Effector memory CD4-positive, alpha-beta T cell (primary cell): ENCODE measurements around the gene HIVEP1.

Experiments
- DNase-seq, 3 donors: peaks; one replicate each; pipeline ENCODE4 v3.0.0-alpha.2; 2020
- H3K27ac ChIP-seq: 2 replicates; pipeline ENCODE4 v1.7.0; 2013; ENCODE audit warnings: mild to moderate bottlenecking, low read length, moderate library complexity; ENCODE audit not compliant: insufficient read depth, poor library complexity, severe bottlenecking
- H3K27me3 ChIP-seq: replicated peaks from 2 replicates; pipeline ENCODE4 v1.7.0; 2013; ENCODE audit warnings: mild to moderate bottlenecking, low read length; ENCODE audit not compliant: insufficient read depth, control insufficient read depth, poor library complexity, severe bottlenecking
- H3K36me3 ChIP-seq: 2 replicates; pipeline ENCODE4 v1.7.0; 2013; ENCODE audit warnings: mild to moderate bottlenecking, low read length, moderate library complexity; ENCODE audit not compliant: control insufficient read depth, insufficient read depth
- H3K4me1 ChIP-seq: 2 replicates; pipeline ENCODE4 v1.7.0; 2013; ENCODE audit warnings: low read length, mild to moderate bottlenecking; ENCODE audit not compliant: control insufficient read depth, insufficient read depth, poor library complexity, severe bottlenecking
- H3K4me3 ChIP-seq: 2 replicates; pipeline ENCODE4 v1.7.0; 2013; ENCODE audit warnings: low read length, low read depth, mild to moderate bottlenecking; ENCODE audit not compliant: insufficient read depth, poor library complexity, severe bottlenecking
- H3K9me3 ChIP-seq: 2 replicates; pipeline ENCODE4 v1.7.0; 2013; ENCODE audit warnings: mild to moderate bottlenecking, low read length, moderate library complexity; ENCODE audit not compliant: control insufficient read depth

HIVEP1 gene

DNA sequence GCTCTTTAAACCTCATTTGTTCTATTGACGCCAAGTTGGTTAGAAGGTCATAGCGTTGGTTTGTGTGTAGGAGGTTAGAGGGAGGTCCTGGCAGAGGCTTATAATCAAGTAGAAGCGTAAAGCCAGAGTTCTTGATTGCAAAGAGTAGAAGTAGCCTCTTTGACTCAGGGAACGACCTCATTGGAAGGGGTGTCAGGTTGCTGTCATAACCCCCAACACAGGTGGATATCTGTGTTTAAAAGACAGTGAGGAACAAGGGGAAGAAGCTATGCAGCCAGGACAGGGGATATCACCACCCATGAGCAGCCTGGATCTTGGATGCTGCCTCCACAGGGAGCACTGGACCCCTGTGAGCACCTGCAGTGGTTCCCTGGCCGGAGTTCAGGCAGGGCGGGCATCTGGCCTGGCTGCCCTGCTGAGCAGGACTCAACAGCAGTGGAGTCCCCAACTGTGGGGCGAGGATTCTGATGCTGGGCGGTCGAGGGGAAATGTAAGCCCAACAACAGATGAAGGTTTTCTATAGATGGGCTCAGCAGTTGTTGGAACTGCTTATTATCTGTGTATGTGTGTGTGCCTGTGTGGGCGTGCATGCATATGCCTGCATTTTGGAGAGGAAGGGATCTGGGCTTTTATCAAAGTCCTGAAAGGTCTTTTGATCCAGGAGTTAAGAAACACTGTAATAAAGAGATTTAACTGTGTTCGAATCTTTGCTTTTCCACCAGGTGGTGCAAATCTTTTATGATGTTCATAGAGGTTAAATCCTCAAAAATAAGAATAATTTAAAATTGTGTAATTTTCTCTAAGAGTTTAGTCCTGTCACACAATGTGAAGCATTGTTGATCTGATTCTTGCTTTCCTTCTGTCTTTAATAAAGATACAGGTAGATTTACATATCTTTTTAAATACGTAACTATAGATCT lies 27.7 kb downstream of the HIVEP1 start:
- no peak for DNase-seq
- Histone ChIP-seq H3K27ac (no peak overlapping the region), H3K4me3 (no peak overlapping the region), H3K4me1 (peaks cover 12% of the 10 kb centered on the region), H3K36me3 (no peaks in the 10 kb centered on the region), H3K27me3 (no peaks in the 10 kb centered on the region), H3K9me3 (no peaks in the 10 kb centered on the region)

DNA sequence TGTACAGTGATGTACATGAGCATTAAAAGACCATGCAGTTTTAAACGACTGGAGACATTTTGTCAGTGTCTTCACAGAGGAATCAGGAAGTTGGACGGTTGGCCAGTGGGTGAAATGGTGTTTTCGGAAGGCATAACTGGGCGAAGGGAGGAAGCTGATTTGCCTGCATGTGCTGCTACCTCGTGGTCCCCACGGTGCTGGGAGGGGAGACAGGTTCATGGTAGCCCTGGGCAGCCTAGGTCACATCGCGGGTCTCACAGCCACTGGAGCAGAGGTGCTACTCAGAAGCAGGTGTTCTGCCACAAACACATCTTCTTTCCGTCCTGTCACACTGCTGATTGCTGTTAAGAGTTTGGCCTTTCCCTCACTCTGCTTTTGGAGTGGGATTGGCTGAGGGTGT lies 35.2 kb downstream of the HIVEP1 start:
- H3K9me3 ChIP-seq, result no peaks in the 10 kb centered on the region

DNA sequence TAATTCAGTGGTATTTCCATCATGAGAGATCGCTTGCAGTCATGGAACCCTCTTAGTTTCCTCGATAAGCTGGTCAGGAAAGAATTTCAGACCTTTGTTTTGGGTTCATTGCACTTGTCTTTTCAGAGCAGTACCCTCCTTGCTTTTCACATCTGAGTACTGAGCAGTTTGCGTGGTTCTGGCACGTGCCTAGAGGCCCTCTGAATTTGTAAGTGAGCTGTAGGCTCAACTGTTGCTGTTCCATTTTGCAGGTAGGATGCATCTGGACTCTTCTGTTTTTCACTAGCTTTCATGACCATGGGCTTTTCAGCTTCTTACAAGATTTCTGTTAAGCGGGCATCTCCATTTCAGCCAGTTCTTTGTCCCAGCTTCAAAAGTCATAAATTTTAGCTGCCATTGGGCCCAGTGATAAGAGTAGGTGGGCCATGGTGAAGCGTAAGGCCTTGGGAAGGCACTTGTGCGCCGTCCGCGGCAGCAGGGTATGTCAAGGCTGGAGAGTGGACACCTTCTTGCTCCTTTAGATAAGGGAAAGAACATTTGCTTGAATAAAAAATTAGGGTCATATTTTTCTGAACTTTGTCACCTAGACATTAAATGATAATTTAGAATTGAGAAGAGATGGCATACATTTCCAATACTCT lies 35.8 kb downstream of the HIVEP1 start:
- Histone ChIP-seq H3K36me3 (no peaks in the 10 kb centered on the region), H3K4me1 (peaks cover 9% of the 10 kb centered on the region), H3K9me3 (no peaks in the 10 kb centered on the region), H3K4me3 (no peak overlapping the region), H3K27me3 (no peaks in the 10 kb centered on the region), H3K27ac (no peak overlapping the region)
- no peak for DNase-seq

More for the DNA sequence above, 35.2 kb downstream of the HIVEP1 start:
- Histone ChIP-seq H3K4me1 (peaks cover 3% of the 10 kb centered on the region), H3K27ac (no peak overlapping the region), H3K4me3 (no peak overlapping the region), H3K36me3 (no peaks in the 10 kb centered on the region), H3K27me3 (no peaks in the 10 kb centered on the region)
- DNase-seq, result no peak

DNA sequence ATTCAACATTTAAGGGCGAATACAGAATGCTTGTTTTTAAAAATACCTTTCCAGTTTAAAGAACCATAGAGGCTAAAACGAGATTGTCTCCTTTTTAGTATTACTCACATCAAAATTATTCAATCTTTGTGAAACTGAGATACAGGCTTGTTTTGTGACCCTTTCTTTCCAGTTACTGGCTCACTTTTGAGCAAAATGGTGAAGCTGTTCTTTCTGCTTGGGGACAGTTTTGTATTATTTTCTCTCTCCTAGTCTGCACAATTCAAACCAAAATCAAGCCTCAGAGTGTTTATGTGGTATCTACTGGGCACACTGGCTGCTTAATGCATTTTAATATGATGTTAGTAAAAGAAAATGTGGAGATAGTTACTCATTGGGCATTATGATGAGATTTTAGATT lies 36.5 kb downstream of the HIVEP1 start:
- Histone ChIP-seq H3K27ac (no peak overlapping the region), H3K9me3 (no peaks in the 10 kb centered on the region), H3K4me3 (no peak overlapping the region), H3K36me3 (no peaks in the 10 kb centered on the region), H3K4me1 (peaks cover 10% of the 10 kb centered on the region), H3K27me3 (no peaks in the 10 kb centered on the region)
- DNase-seq, result no peak

DNA sequence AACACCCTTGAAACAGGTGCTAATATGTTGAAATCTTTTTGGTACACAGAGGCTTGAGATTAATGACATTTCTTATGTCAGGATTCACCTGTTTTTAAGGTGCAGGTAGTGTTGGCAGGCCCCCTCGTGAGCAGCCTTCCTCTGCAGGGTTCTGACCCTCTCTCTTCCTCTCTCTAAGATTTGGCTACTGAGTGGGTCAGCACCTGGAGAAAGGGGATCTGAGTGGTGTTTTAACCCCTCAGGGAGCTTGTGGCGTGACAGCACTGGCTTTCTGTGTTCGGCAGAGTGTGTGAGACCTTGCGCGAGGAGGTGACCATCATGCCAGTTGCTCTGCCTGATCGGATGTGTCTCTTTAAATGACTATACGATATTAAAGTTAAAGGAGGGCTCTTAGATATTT lies 37.1 kb downstream of the HIVEP1 start:
- Histone ChIP-seq H3K27me3 (no peaks in the 10 kb centered on the region), H3K27ac (no peak overlapping the region), H3K36me3 (no peaks in the 10 kb centered on the region), H3K4me3 (no peak overlapping the region), H3K4me1 (peaks cover 10% of the 10 kb centered on the region), H3K9me3 (no peaks in the 10 kb centered on the region)
- DNase-seq, result no peak

DNA sequence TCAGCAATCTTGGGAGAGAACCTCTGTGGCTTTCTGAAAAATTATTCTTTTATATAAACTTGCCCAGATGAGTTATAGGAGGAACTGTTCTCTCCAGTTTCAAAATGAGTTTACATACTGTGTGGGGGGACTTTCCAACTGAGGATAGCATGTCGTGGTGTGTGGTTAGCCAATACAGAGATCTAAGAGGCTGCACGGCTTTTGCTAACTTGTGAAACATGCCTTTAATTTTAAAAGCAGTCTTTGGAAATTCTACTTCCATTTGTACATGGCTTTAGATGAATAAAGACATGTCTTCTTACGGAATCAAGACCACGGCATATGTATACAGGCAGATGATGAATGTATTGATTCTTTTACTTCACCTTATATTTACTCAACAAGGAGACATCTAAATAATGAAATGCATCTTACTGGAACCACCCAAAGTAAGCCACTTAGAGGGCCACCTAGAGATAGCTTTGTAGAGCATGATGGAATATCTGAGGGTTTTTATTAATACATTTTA lies 39.8 kb downstream of the HIVEP1 start:
- DNase-seq, result peak; percentile 23 to 42 (median 39)
- Histone ChIP-seq H3K27ac (peak overlapping the region; percentile 65), H3K4me3 (peak overlapping the region; percentile 12), H3K27me3 (no peaks in the 10 kb centered on the region), H3K36me3 (no peaks in the 10 kb centered on the region), H3K4me1 (peaks cover 8% of the 10 kb centered on the region), H3K9me3 (no peaks in the 10 kb centered on the region)

DNA sequence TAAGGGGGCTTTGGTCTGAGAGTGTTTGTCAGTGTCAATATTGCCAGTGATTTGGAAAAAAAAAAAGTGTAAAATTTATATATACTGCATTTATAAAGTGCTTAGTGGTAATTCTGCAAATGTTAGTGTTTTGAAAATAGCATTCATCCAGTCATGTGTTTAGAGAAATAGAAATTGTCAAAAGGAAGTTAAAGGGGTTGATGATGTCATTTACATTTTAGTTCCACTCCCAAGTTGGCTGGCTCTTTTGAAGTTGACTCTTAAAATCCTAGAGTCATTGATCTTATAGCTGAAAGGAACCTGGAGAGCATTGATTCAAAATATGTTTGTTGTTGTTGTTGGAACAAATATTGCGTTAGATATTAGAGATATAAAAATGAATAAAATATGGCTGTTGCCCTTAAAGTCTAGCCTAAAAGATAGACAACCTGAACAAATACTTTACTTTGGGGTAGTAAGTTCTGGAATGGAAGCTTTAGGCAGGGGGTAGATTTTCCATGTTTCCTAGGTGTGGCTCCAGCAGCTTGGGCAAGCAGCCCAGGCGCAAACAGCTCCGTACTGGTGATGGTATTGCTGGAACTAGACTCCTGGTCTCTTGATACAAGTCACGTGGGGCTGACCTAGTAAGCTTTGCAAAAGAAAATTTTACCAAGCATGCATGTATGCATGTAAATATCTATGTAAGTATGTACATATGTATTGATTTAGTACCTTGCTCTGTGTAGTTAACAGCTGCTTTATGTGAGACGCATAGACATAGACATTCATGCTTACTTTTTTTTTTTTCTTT lies 46.3 kb downstream of the HIVEP1 start:
- Histone ChIP-seq H3K27ac (no peak overlapping the region), H3K4me1 (no peaks in the 10 kb centered on the region), H3K36me3 (no peaks in the 10 kb centered on the region), H3K9me3 (no peaks in the 10 kb centered on the region), H3K4me3 (no peak overlapping the region), H3K27me3 (no peaks in the 10 kb centered on the region)
- DNase-seq, result no peak

DNA sequence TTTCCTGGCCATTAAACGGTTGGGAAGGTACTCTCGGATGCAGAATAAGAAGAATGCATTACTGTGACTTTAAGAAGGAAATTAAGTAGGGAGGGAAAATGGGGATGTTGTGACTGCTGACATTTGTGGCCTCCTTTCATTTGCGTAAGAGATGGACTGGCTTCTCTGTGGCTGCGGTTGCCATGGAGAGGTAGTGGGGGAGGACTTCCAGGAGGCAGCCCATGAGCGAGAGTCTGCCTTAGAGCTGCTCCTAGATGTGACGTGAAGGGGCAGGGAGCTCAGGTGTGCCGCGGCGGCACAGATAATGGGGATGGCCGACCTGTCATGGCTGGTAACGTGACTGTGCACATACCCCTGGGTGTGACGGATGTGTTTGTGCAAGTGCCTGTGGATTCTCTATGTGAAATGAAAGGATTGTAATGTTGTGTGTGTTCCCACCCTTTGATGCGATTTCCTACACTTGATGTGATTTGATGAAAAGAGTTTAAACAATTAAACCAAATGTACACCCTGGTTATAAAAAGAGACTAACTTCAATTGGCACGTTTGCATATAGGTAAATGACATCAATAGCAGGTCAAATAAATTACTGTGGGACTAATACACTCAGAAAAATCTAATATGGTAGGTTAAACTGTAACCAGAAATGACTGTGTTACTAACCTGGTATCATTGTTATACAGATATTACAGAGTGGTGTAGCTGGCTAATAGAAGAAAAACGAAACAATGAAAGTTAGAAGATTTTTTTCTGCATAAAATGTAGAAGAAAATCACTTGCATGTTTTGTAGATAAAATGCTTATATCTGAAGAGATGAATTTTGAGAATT lies 48.9 kb downstream of the HIVEP1 start:
- H3K36me3 ChIP-seq, result no peaks in the 10 kb centered on the region
- peak overlapping the region; percentile 34 for H3K27ac ChIP-seq
- H3K27me3 ChIP-seq, result no peaks in the 10 kb centered on the region
- no peaks in the 10 kb centered on the region for H3K4me1 ChIP-seq
- H3K4me3 ChIP-seq, result peak overlapping the region; percentile 24
- DNase-seq, result peak; percentile 75 to 85 (median 78)
- H3K9me3 ChIP-seq, result no peaks in the 10 kb centered on the region

DNA sequence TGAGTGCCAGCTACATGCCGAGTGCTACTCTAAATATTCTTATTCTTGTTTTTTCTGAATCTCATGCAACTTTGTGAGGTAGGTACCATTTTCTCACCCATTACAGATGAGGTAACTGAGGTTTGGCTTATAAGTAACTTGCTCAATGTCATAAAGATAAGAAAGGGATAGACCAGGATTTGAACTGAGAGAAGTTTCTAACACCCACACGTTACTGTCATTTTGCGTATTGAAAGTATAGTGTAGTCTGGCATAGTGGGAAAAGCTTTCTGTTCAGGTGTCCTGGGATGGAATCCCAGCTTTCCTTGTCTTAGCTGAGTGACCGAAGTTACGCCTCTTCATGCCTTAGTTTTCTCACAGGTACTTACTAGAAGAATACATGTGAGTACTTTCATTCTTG lies 50.5 kb downstream of the HIVEP1 start:
- H3K4me3 ChIP-seq, result no peak overlapping the region
- no peak for DNase-seq
- no peaks in the 10 kb centered on the region for H3K27me3 ChIP-seq
- H3K36me3 ChIP-seq, result no peaks in the 10 kb centered on the region
- no peak overlapping the region for H3K27ac ChIP-seq
- no peaks in the 10 kb centered on the region for H3K9me3 ChIP-seq
- no peaks in the 10 kb centered on the region for H3K4me1 ChIP-seq
